ENCODE results near the gene CFAP53. TPM values are rescaled to one million over a fixed set of nuclear protein-coding genes. Genes with fewer than 3 reads are reported as not detected.
"Not testable (repeated sequence)": the region's sequence is repeated elsewhere in the genome, so short reads cannot be mapped to it uniquely, and the experiment has no call there.

CFAP53 gene
- total and polyA plus RNA-seq, 4 donors = 1.5 to 4.8 (median 3.6) TPM

GRCh38 chr18:50288348-50289107, 22.2 kb upstream of the CFAP53 start:
- DNase-seq (ENCODE audit: low read depth in 4 of 6, low spot score in 6 of 6); H3K9me3 ChIP-seq (ENCODE audit: control insufficient read depth, insufficient read depth, low read length): not testable (repeated sequence)
- WGBS (ENCODE audit: insufficient coverage) = 85% methylated on average over 13 of the region's 21 CpGs

DNA sequence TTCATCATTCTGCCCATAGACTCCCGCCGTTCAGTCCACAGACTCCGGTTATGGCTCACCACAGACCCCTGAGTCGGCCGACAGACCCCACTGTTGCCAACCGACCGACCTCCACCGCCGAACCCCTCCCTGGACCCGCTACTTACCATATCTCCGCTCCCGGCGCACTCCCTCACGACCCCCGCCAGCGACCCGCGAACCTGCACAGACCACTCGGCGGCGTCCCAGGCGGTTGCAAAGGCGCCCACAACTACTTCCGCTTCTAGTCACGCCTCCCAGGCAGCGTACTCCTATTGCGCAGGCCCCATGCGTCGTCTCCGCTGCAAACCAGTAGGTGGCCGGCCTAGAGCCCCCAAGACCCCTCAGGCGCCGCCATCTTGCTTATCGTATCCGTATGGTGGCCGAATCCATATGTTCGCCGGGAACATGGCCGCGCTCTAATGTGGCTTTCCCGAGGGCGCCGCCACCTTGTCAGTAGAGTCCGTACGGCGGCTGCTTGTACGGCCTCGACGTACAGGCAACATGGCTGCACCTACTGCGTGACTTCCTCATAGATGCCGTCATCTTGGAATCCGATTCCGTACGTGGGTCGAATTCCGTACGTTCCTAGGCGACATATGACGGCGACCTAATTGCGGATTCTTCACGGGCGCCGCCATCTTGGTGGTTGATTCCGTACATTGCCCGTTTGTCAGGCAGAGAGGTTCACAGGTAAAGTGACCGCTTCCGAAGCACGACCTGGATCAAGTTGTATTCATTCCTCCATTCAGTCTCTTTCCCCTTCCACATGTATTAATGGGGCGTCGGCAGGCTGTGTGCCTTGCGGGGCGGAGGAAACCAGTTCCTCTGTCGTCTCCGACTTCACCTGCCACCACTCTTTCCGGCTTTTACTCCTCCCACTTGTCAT, 21.4 kb upstream of the CFAP53 start, which contains the start of gene CXXC1:
TSS of gene CXXC1 (minus strand) at position 252 of the 907 bp plus-strand sequence. CDS start at position 149, 103 bp downstream.
- H3K27me3 ChIP-seq (ENCODE audit: control insufficient read depth, insufficient read depth, low read length) = no peaks in the 10 kb centered on the region
- peaks cover 39% of the 10 kb centered on the region for H3K36me3 ChIP-seq (ENCODE audit: control insufficient read depth, insufficient read depth, low read length)
- peak; percentile 96 to 100 (median 100) for DNase-seq (ENCODE audit: low read depth in 4 of 6, low spot score in 6 of 6)
- under 1% methylated on average over 73 of the region's 76 CpGs for WGBS (ENCODE audit: insufficient coverage)
- H3K4me3 ChIP-seq (ENCODE audit: low read depth, low read length) = peak within 1 kb of the TSS; percentile 94
- H3K4me1 ChIP-seq (ENCODE audit: control insufficient read depth, insufficient read depth, low read length) = peaks cover 25% of the 10 kb centered on the region
- H3K9me3 ChIP-seq (ENCODE audit: control insufficient read depth, insufficient read depth, low read length) = no peaks in the 10 kb centered on the region
- peak within 1 kb of the TSS; percentile 87 for H3K27ac ChIP-seq (ENCODE audit: low read depth, low read length)

More at GRCh38 chr18:50288348-50289107, 22.2 kb upstream of the CFAP53 start:
- H3K27me3 ChIP-seq (ENCODE audit: control insufficient read depth, insufficient read depth, low read length) = not testable (repeated sequence)
- Histone ChIP-seq H3K4me1 (ENCODE audit: control insufficient read depth, insufficient read depth, low read length) (peaks cover 23% of the 10 kb centered on the region), H3K4me3 (ENCODE audit: low read depth, low read length) (peak overlapping the region; percentile 94), H3K27ac (ENCODE audit: low read depth, low read length) (peak overlapping the region; percentile 87), H3K36me3 (ENCODE audit: control insufficient read depth, insufficient read depth, low read length) (peaks cover 31% of the 10 kb centered on the region)

- 0% methylated on average over 27 of the region's 27 CpGs for WGBS (ENCODE audit: insufficient coverage)
- Histone ChIP-seq H3K27ac (ENCODE audit: low read depth, low read length) (peak overlapping the region; percentile 87), H3K4me3 (ENCODE audit: low read depth, low read length) (peak overlapping the region; percentile 94), H3K27me3 (ENCODE audit: control insufficient read depth, insufficient read depth, low read length) (no peaks in the 10 kb centered on the region), H3K4me1 (ENCODE audit: control insufficient read depth, insufficient read depth, low read length) (peaks cover 32% of the 10 kb centered on the region), H3K36me3 (ENCODE audit: control insufficient read depth, insufficient read depth, low read length) (peaks cover 45% of the 10 kb centered on the region), H3K9me3 (ENCODE audit: control insufficient read depth, insufficient read depth, low read length) (no peaks in the 10 kb centered on the region)
- DNase-seq (ENCODE audit: low read depth in 4 of 6, low spot score in 6 of 6) = no peak
Measured at GRCh38 chr18:50287028-50287440, 20.7 kb upstream of the CFAP53 start.

- DNase-seq (ENCODE audit: low read depth in 4 of 6, low spot score in 6 of 6) = no peak
- H3K4me1 ChIP-seq (ENCODE audit: control insufficient read depth, insufficient read depth, low read length) = peaks cover 36% of the 10 kb centered on the region
- peak overlapping the region; percentile 94 for H3K4me3 ChIP-seq (ENCODE audit: low read depth, low read length)
- no peaks in the 10 kb centered on the region for H3K9me3 ChIP-seq (ENCODE audit: control insufficient read depth, insufficient read depth, low read length)
- H3K36me3 ChIP-seq (ENCODE audit: control insufficient read depth, insufficient read depth, low read length) = peaks cover 49% of the 10 kb centered on the region
- WGBS (ENCODE audit: insufficient coverage) = 15% methylated on average over 22 of the region's 23 CpGs
- no peak overlapping the region for H3K27ac ChIP-seq (ENCODE audit: low read depth, low read length)
- no peaks in the 10 kb centered on the region for H3K27me3 ChIP-seq (ENCODE audit: control insufficient read depth, insufficient read depth, low read length)
Measured at GRCh38 chr18:50286391-50287027, 20.2 kb upstream of the CFAP53 start.

GRCh38 chr18:50285631-50286321, 19.5 kb upstream of the CFAP53 start:
- H3K36me3 ChIP-seq (ENCODE audit: control insufficient read depth, insufficient read depth, low read length) = peaks cover 52% of the 10 kb centered on the region
- DNase-seq (ENCODE audit: low read depth in 4 of 6, low spot score in 6 of 6) = no peak
- WGBS (ENCODE audit: insufficient coverage) = 95% methylated on average over 22 of the region's 24 CpGs
- no peaks in the 10 kb centered on the region for H3K27me3 ChIP-seq (ENCODE audit: control insufficient read depth, insufficient read depth, low read length)
- peaks cover 36% of the 10 kb centered on the region for H3K4me1 ChIP-seq (ENCODE audit: control insufficient read depth, insufficient read depth, low read length)
- no peaks in the 10 kb centered on the region for H3K9me3 ChIP-seq (ENCODE audit: control insufficient read depth, insufficient read depth, low read length)
- H3K4me3 ChIP-seq (ENCODE audit: low read depth, low read length) = no peak overlapping the region
- H3K27ac ChIP-seq (ENCODE audit: low read depth, low read length) = no peak overlapping the region

- no peak overlapping the region for H3K4me3 ChIP-seq (ENCODE audit: low read depth, low read length)
- H3K9me3 ChIP-seq (ENCODE audit: control insufficient read depth, insufficient read depth, low read length) = no peaks in the 10 kb centered on the region
- peaks cover 42% of the 10 kb centered on the region for H3K4me1 ChIP-seq (ENCODE audit: control insufficient read depth, insufficient read depth, low read length)
- no peaks in the 10 kb centered on the region for H3K27me3 ChIP-seq (ENCODE audit: control insufficient read depth, insufficient read depth, low read length)
- 95% methylated on average over 13 of the region's 13 CpGs for WGBS (ENCODE audit: insufficient coverage)
- H3K27ac ChIP-seq (ENCODE audit: low read depth, low read length) = no peak overlapping the region
- no peak for DNase-seq (ENCODE audit: low read depth in 4 of 6, low spot score in 6 of 6)
- H3K36me3 ChIP-seq (ENCODE audit: control insufficient read depth, insufficient read depth, low read length) = peaks cover 52% of the 10 kb centered on the region
Measured at GRCh38 chr18:50285071-50285470, 18.8 kb upstream of the CFAP53 start.

DNA sequence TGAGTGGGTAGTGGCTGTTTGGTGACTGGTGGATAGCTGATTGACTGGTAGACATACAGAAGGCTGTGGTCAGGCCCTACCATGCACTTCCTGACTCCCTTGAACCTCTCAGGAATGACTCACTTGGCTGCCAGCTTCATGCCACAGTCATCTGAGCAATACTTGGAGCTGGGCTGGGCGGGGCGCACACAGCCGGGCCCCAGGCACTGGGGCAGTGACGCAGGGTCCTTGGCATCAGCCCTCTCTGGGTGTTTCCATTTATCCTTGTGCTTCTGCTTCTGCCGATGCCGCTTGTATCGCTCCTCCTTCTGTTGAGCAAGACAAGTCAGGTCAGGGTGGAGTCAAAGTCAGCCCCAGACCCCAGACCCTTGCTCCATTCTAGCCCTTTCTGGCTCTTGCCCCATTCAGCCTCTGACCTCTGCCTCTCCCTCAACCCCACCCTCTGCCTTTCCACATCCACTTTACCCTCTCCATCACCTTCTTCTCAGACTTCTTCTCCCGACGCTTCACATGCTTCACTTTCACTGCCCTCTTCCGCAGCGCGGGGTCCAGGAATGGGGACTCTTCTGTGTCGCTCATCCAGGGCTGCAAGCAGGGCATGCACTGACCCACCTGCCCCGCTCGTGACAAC, 18.1 kb upstream of the CFAP53 start:
- Histone ChIP-seq H3K27ac (ENCODE audit: low read depth, low read length) (no peak overlapping the region), H3K4me1 (ENCODE audit: control insufficient read depth, insufficient read depth, low read length) (peaks cover 47% of the 10 kb centered on the region), H3K9me3 (ENCODE audit: control insufficient read depth, insufficient read depth, low read length) (no peaks in the 10 kb centered on the region), H3K36me3 (ENCODE audit: control insufficient read depth, insufficient read depth, low read length) (peaks cover 55% of the 10 kb centered on the region), H3K4me3 (ENCODE audit: low read depth, low read length) (no peak overlapping the region), H3K27me3 (ENCODE audit: control insufficient read depth, insufficient read depth, low read length) (no peaks in the 10 kb centered on the region)
- DNase-seq (ENCODE audit: low read depth in 4 of 6, low spot score in 6 of 6) = no peak
- 92% methylated on average over 15 of the region's 15 CpGs for WGBS (ENCODE audit: insufficient coverage)

DNA sequence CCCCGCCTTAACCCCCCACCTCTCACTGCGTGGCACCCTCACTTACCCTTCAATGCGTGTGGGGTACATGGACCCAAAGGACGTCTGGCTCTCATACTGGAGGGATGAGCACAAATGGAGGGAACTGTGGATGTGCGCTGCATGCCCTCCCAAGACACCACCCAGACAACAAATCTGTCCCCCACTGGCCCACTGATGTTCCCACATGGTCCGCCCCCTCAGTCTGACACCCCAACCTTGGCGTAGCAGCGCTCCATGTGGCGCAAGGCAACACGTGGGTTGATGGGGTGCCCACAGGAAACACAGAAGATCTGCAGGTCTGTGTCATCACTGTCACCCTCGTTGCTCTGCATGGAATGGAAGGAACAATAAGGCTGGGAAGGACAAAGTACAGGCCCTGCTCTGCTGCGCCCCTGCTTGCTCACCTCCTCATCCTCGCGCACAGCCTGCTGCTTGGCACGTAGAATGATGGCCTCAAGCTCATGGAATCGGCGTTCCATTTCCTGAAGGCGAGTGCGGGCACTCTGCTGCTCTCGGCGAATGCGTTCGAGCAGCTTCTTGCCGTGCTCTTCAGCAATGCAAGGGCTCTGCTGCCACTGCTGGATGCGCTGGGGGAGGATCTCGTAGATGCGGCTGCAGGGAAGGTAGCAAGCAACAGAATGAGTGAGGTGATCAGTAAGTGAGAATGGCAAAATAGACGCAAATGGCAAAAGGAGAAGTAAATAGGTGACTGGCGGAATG, 17.3 kb upstream of the CFAP53 start:
- Histone ChIP-seq H3K4me3 (ENCODE audit: low read depth, low read length) (no peak overlapping the region), H3K36me3 (ENCODE audit: control insufficient read depth, insufficient read depth, low read length) (peaks cover 55% of the 10 kb centered on the region), H3K27me3 (ENCODE audit: control insufficient read depth, insufficient read depth, low read length) (no peaks in the 10 kb centered on the region), H3K27ac (ENCODE audit: low read depth, low read length) (no peak overlapping the region), H3K9me3 (ENCODE audit: control insufficient read depth, insufficient read depth, low read length) (no peaks in the 10 kb centered on the region), H3K4me1 (ENCODE audit: control insufficient read depth, insufficient read depth, low read length) (peaks cover 47% of the 10 kb centered on the region)
- 95% methylated on average over 26 of the region's 29 CpGs for WGBS (ENCODE audit: insufficient coverage)
- DNase-seq (ENCODE audit: low read depth in 4 of 6, low spot score in 6 of 6) = no peak

All from spinal cord (tissue), 10 donors.